Naive thymus-derived CD8-positive, alpha-beta T cell (primary cell): Measurements from ENCODE around the gene CES3. TPM values are rescaled to one million over a fixed set of nuclear protein-coding genes. Genes with fewer than 3 reads are reported as not detected.
"Not testable (repeated sequence)": the region's sequence is repeated elsewhere in the genome, so short reads cannot be mapped to it uniquely, and the experiment has no call there.

Experiments used
- ATAC-seq, 2 donors: fragments of 150-1000 bp; cut with Tn5 transposase in 1 of 2; sonication (Bioruptor Pico), chemical (Tn5 transposase) in 1 of 2; 1 replicate in 1 of 2; 2 replicates in 1 of 2; pipeline ENCODE4 v1.10.0; 2021; ENCODE audit warnings: mild to moderate bottlenecking in 2 of 2, moderate library complexity in 2 of 2
- POLR2A ChIA-PET: fragments of 350-600 bp; sonication (Branson Sonifier 250); formaldehyde crosslinking; loops from one replicate; lab custom pipeline; 2021; ENCODE audit warnings: antibody characterized with exemption; lab: Charles Lee
- DNase-seq, 10 donors: peaks; one replicate each; pipeline versions ENCODE4 v3.0.0 to v3.0.0-alpha.2; 2020 to 2022
- H3K27ac Mint-ChIP-seq, 10 donors: one replicate each; pipeline ENCODE4 v1.8.0; 2020 to 2022; ENCODE audit warnings: mild to moderate bottlenecking in 10 of 10, mixed read lengths in 10 of 10, moderate library complexity in 4 of 10, inconsistent platforms in 1 of 10
- H3K27me3 Mint-ChIP-seq, 5 donors: one replicate each; pipeline ENCODE4 v1.8.0; 2021 to 2022; ENCODE audit warnings: mixed read lengths in 5 of 5
- H3K36me3 Mint-ChIP-seq, 3 donors: one replicate each; pipeline ENCODE4 v1.8.0; 2020 to 2022; ENCODE audit warnings: mixed read lengths in 3 of 3, mild to moderate bottlenecking in 2 of 3, inconsistent platforms in 1 of 3
- H3K4me1 Mint-ChIP-seq, 4 donors: one replicate each; pipeline ENCODE4 v1.8.0; 2021 to 2022; ENCODE audit warnings: mixed read lengths in 4 of 4
- H3K4me3 Mint-ChIP-seq, 10 donors: one replicate each; pipeline ENCODE4 v1.8.0; 2020 to 2022; ENCODE audit warnings: mild to moderate bottlenecking in 10 of 10, mixed read lengths in 10 of 10, moderate library complexity in 6 of 10, inconsistent platforms in 1 of 10
- H3K9me3 Mint-ChIP-seq, 9 donors: one replicate each; pipeline ENCODE4 v1.8.0; 2020 to 2022; ENCODE audit warnings: mixed read lengths in 9 of 9, mild to moderate bottlenecking in 3 of 9, inconsistent platforms in 1 of 9, moderate library complexity in 1 of 9
- polyA plus RNA-seq, 3 donors: library from polyadenylated mRNA; unstranded; fragments of 300-500 nt; fragmentation: Illumina TruSeq; gene quantifications; one replicate each; pipeline ENCODE4 v1.2.3, GENCODE V29; 2021
- total RNA-seq, 8 experiments: library from RNA in 2 of 8; stranded (reverse) in 2 of 8; gene quantifications; one replicate each; pipeline ENCODE4 v1.2.3 and lab custom pipeline; 2021 to 2026

The CES3 gene
- total and polyA plus RNA-seq, 5 experiments from 2014 or later = 0.10 to 0.16 TPM; not detected in 3

DNA sequence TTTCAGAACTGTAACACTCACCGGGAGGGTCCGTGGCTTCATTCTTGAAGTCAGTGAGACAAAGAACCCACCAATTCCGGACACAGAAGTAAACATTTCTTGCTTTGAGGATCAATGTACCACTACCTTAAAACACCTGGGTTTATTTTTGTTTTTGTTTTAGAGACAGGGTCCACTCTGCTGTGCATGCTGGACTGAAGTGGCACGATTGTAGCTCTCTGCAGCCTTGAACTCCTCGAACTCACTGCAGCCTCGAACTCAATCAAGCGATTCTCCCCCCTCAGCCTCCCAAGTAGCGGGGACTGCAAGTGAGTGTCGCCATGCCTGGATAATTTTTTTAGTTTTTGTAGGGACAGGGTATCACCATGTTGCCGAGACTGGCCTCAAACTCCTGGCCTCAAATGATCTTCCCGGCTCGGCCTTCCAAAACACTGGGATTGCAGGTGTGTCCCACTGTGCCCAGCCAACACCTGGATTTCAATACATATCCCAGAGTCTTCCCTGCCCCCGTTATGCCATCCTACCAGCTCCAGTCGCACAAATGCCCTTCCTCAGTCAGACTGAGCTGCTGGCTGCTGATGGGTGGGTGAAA is 14.3 kb downstream of the CES3 start:
- Mint-ChIP-seq H3K9me3 (no peaks in the 10 kb centered on the region), H3K4me3 (peak overlapping the region; percentile 54 to 86 (median 72)), H3K27me3 (peaks cover 0 to 9% (median 0%) of the 10 kb centered on the region in 5 donors), H3K36me3 (no peaks in the 10 kb centered on the region), H3K27ac (peak overlapping the region in 3 of 10 donors; percentile 6 to 69 (median 9)), H3K4me1 (peaks cover 4 to 14% (median 10%) of the 10 kb centered on the region in 4 donors)
- ATAC-seq = no peak
- DNase-seq = no peak
- POLR2A ChIA-PET = no interaction called here

DNA sequence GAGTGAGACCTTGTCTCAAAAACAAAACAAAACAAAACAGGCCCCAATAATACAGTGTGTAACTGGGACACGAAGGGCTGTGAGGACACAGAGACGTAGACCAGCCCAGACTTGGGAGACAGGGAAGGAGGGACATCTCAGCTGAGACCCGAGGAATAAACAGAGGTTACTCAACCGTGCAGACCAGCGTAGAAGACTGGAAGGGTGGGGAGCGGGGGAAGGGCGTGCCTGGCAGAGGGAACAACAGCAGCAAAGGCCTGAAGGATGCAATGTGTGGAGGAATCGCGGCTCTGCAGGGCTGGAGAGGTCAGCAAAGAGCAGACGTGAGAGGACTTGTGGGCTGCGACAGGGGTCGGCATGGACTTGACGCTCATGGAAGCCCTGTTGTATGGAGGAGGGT is 15.7 kb downstream of the CES3 start:
- DNase-seq (no peak), ATAC-seq (no peak)
- peaks cover 4 to 14% (median 10%) of the 10 kb centered on the region in 4 donors for H3K4me1 Mint-ChIP-seq
- no peak overlapping the region for H3K4me3 Mint-ChIP-seq
- POLR2A ChIA-PET = no interaction called here
- H3K27ac Mint-ChIP-seq = no peak overlapping the region
- H3K36me3 Mint-ChIP-seq = no peaks in the 10 kb centered on the region
- no peaks in the 10 kb centered on the region for H3K9me3 Mint-ChIP-seq
- H3K27me3 Mint-ChIP-seq = peaks cover 0 to 9% (median 0%) of the 10 kb centered on the region in 5 donors

DNA sequence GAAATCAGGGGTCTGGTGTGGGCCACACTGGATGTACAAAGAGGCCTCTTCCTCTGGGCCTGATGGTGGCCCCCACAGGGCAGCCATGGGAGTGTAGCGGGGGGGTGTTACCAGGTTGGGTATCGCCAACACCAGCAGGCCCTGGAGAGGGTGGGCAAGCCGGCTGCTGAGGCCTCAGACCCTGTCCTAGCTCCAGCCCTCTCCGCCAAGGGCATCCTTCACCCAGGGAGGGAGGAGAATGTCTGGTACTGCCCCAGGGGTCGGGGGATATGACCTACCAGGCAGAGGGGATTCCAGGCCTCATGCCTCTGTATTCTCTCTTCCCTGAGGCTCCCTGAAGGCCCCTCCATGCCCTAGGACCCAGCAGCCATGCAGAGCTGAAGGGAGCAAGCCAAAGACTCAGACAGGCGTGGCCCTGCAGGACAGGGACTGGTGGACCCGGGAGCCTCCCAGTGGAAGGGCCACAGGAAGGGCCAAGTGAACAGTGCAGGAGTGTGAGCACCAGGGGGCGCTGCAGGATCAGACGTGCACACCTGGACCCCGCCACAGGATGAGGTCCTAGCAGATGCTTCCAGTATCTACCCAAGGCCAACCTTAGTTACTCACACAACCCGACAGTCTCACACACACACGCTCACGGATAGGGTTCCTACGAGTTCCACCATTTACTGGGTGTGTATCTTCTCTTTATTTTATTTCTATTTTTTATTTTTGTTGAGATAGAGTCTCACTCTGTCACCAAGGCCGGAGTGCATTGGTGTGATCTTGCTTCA is 16.5 kb downstream of the CES3 start:
- peak; percentile 73 to 92 (median 84) for DNase-seq
- Mint-ChIP-seq H3K9me3 (no peaks in the 10 kb centered on the region), H3K36me3 (no peaks in the 10 kb centered on the region), H3K27me3 (peaks cover 0 to 9% (median 0%) of the 10 kb centered on the region in 5 donors), H3K27ac (peak overlapping the region in 1 of 10 donors; percentile 14), H3K4me1 (peaks cover 7 to 14% (median 10%) of the 10 kb centered on the region in 4 donors), H3K4me3 (peak overlapping the region in 1 of 10 donors; percentile 8)
- POLR2A ChIA-PET = no interaction called here
- ATAC-seq = peak; percentile 99 to 100

DNA sequence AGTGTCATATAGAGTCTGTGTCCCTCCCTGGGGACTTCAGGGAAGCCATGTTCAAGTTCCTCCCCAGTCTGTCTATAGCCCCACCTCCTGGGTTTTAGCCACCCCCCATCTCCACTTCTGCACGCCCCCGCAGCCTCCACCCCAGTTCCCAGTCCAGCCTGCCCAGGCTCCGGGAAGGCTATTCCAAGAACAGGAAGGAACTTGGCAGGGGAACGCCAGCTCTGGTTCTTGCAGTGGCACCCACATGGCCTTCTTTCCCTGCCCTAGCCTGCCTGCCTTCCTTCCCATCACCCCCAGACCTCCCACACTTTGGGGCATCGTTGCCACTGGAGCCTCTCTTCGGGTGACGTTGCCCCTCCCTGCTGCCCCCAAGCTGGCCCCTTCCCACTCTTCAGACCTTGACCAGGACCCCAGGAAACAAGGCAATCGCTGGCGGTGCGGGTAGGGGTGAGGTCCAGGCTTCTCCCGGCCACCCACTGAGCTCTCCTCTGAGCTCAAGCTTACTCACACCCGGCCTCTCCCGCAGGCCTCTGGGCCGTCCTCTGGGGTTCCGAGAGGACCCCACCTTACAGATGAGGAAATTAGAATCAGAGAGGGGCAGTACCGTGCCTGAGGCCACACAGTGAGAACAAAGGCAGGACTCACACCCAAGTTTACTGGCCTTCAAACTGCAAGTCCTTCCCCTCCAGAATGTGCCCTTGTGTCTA is 18.1 kb downstream of the CES3 start:
- peaks cover 0 to 9% (median 0%) of the 10 kb centered on the region in 5 donors for H3K27me3 Mint-ChIP-seq
- H3K4me3 Mint-ChIP-seq = no peak overlapping the region
- no peak for DNase-seq
- ATAC-seq = no peak
- POLR2A ChIA-PET = no interaction called here
- no peaks in the 10 kb centered on the region for H3K9me3 Mint-ChIP-seq
- H3K27ac Mint-ChIP-seq = peak overlapping the region in 1 of 10 donors; percentile 59
- peaks cover 7 to 15% (median 12%) of the 10 kb centered on the region in 4 donors for H3K4me1 Mint-ChIP-seq
- H3K36me3 Mint-ChIP-seq = no peaks in the 10 kb centered on the region

DNA sequence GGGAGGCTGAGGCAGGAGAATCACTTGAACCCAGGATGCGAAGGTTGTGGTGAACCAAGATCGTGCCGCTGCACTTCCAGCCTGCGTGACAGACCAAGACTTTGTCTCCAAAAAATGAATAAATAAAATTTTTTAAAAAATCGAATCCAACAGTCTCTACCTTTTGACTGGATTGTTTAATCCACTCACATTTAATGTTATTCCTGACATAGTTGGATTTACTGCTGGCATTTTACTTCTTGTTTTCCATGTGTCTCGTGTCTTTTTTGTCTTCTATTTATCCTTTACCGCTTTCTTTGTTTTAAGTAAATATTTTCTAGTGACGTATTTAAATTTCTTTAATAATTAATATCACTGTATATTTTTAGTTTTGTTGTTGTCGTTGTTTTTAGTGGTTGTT is 22.0 kb downstream of the CES3 start:
- Mint-ChIP-seq H3K27ac (no peak overlapping the region), H3K4me3 (no peak overlapping the region), H3K4me1 (peaks cover 0 to 20% (median 5%) of the 10 kb centered on the region in 4 donors), H3K9me3 (no peaks in the 10 kb centered on the region), H3K36me3 (no peaks in the 10 kb centered on the region), H3K27me3 (peaks cover 0 to 5% (median 0%) of the 10 kb centered on the region in 5 donors)
- ATAC-seq (no peak), DNase-seq (no peak)
- POLR2A ChIA-PET = no interaction called here

DNA sequence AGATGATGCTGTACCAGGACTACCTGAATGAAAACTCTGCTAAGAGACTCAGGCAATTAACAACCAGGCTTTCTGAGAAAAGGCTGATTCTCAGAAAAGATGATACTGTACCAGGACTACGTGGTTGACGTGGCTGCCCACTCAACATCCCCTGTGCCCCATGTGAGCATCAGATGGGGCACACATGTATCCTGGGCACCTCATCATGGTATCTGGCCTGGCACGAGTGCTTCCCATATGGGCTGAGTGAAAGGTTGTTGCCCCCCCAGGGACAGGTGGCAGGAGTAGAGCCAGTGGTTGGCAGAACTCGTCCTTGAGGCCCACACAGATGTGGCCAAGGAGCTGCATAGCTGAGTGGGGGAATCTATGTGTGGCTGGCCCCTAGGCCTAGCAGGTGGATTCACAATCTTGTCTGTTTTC is 23.8 kb downstream of the CES3 start:
- DNase-seq (no peak), ATAC-seq (no peak)
- peaks cover 0 to 3% (median 0%) of the 10 kb centered on the region in 5 donors for H3K27me3 Mint-ChIP-seq

DNA sequence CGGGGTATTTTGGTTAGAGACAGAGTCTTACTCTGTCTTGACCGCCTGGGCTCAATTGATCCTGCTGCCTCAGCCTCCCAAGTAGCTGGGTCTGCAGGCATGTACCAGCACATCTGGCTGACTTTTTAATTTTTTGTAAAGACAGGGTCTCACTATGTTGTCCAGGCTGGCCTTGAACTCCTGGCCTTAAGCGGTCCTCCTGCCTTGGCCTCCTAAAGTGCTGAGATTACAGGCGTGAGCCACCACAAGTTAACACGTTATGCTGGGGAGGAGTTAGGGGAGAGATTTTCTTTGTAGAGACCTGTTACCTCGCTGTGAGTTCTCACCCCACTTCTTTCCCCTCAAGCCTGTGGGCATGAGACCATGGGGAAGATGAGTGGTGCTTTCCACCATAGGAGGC is 25.5 kb downstream of the CES3 start:
- Mint-ChIP-seq H3K4me1 (peaks cover 0 to 20% (median 5%) of the 10 kb centered on the region in 4 donors), H3K27ac (no peak overlapping the region), H3K4me3 (no peak overlapping the region), H3K36me3 (no peaks in the 10 kb centered on the region), H3K9me3 (no peaks in the 10 kb centered on the region), H3K27me3 (peaks cover 0 to 3% (median 0%) of the 10 kb centered on the region in 5 donors)
- ATAC-seq = no peak
- no peak for DNase-seq
- POLR2A ChIA-PET = no interaction called here

More for the DNA sequence above, 23.8 kb downstream of the CES3 start:
- no peaks in the 10 kb centered on the region for H3K36me3 Mint-ChIP-seq
- peaks cover 0 to 20% (median 5%) of the 10 kb centered on the region in 4 donors for H3K4me1 Mint-ChIP-seq
- H3K4me3 Mint-ChIP-seq = peak overlapping the region in 2 of 10 donors; percentile 3 to 11
- H3K9me3 Mint-ChIP-seq = no peaks in the 10 kb centered on the region
- POLR2A ChIA-PET = no interaction called here
- H3K27ac Mint-ChIP-seq = peak overlapping the region in 8 of 10 donors; percentile 9 to 87 (median 58)

DNA sequence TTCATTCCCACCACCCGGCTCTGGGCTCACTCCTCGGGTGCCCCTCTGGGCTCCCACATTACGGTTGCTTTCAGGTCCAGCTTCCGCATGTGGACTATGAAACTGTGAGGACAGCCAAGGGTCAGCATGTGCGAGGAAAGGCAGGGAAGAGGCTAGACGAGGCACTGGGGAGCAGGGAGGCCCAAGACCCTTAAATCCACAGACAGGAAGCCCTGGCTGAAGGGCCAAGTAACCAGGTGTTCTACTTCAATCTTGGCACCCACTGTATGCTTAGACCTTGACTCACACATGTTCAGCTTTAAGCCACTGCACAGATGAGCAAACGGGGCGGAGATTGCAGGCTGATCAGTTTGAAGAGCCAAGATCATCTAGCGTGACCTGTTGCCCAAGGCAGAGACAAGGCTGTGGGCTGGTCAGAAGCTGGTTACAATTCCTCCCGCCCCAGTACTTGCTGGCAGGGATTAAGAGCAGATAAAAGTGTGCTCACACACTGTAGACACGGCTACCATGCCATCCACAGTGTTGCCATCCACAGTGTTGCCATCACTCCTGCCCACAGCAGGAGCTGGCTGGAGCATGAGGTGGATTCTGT is 27.2 kb downstream of the CES3 start, which contains the start of gene CES4A:
TSS of gene CES4A (plus strand) at position 393 of the 592 bp plus-strand sequence. CDS start at position 577, 184 bp downstream.
- no peak for DNase-seq
- peak within 1 kb of the TSS in 2 of 10 donors; percentile 7 to 65 for H3K27ac Mint-ChIP-seq

DNA sequence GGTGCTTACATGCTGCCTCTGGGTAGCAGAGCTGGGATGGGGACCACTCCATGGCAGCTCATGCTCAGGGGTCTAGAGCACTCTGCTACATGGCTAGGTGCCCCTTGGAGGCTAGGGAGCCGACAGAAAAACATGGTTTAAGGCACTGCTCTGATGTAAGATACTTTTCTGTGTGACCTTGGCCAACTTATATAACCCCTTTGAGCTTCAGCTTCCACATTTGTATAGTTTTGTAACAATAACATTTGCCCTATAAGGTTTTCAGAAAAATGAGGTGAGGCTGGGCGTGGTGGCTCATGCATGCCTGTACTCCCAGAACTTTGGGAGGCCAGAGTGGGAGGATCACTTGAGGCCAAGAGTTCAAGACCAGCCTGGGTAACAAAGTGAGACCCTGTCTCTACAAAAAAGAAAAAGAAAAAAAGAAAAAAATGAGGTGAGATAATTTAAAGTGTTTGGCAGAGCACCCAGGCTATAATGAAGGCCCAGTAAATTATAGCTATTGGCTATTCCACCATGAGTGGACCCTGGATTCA is 30.5 kb downstream of the CES3 start:
- Mint-ChIP-seq H3K36me3 (no peaks in the 10 kb centered on the region), H3K4me3 (no peak overlapping the region), H3K9me3 (no peaks in the 10 kb centered on the region), H3K27me3 (peaks cover 0 to 3% (median 0%) of the 10 kb centered on the region in 5 donors), H3K27ac (no peak overlapping the region), H3K4me1 (no peaks in the 10 kb centered on the region)
- POLR2A ChIA-PET = interaction anchor here (0.6 kb wide), 1 partner anchor 8 kb away, joined by 3 read pairs; no protein-coding TSS in a partner anchor
- ATAC-seq (no peak), DNase-seq (no peak)

More for the DNA sequence above, 27.2 kb downstream of the CES3 start, which contains the start of gene CES4A:
- Mint-ChIP-seq H3K9me3 (no peaks in the 10 kb centered on the region), H3K36me3 (no peaks in the 10 kb centered on the region), H3K4me1 (peaks cover 0 to 16% (median 5%) of the 10 kb centered on the region in 4 donors), H3K4me3 (no peak within 1 kb of the TSS), H3K27me3 (peaks cover 0 to 3% (median 0%) of the 10 kb centered on the region in 5 donors)
- POLR2A ChIA-PET = no interaction called here
- no peak for ATAC-seq

DNA sequence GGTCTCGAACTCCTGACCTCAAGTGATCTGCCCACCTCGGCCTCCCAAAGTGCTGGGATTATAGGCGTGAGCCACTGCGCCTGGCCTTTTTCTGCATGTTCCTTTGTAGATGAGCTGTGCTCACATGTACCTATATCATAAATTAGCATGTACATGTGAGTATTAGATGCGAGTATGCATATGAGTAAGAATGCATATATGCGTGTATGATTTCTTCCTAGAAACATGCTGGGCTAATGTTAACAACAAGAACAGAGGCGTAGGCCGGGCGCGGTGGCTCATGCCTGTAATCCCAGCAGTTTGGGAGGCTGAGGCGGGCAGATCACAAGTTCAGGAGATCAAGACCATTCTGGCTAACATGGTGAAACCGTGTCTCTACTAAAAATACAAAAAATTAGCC is 32.5 kb downstream of the CES3 start:
- ATAC-seq, POLR2A ChIA-PET, DNase-seq, H3K27me3 Mint-ChIP-seq, H3K9me3 Mint-ChIP-seq, H3K27ac Mint-ChIP-seq, H3K4me1 Mint-ChIP-seq, H3K36me3 Mint-ChIP-seq: not testable (repeated sequence)
- peak overlapping the region in 1 of 10 donors; percentile 6 for H3K4me3 Mint-ChIP-seq

DNA sequence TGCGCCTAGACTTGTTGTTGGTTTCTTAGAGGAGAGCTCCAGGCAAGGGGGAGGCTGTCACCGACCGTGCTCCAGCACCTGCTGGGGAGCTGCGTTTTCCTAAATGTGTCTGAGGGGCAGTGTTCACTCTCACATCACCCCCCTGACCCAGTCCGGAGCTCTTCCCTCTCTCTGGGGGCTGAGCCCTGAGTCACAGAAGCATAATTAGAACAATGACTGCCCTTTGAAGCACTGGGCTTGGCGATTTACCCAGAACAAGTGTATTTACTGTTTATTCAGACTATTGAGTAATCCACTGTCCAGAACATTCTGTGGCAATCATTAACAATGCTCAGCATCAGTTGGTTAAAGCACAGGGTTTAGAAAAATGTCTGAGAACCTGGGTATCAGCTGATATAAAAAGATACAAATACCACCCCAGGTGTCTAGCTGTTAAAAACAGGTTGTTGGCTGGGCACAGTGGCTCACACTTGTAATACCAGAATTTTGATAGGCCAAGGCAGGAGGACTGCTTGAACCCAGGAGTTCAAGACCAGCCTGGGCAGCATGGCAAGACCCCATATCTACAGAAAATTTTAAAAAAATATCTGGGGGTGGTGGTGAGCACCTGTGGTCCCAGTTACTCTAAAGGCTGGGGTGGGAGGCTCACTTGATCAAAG is 35.4 kb downstream of the CES3 start:
- no peaks in the 10 kb centered on the region for H3K27me3 Mint-ChIP-seq
- no peak overlapping the region for H3K27ac Mint-ChIP-seq
- no peak for DNase-seq
- POLR2A ChIA-PET = no interaction called here
- no peaks in the 10 kb centered on the region for H3K36me3 Mint-ChIP-seq
- ATAC-seq = no peak
- H3K4me3 Mint-ChIP-seq = no peak overlapping the region
- H3K9me3 Mint-ChIP-seq = no peaks in the 10 kb centered on the region
- peaks cover 5 to 10% (median 9%) of the 10 kb centered on the region in 4 donors for H3K4me1 Mint-ChIP-seq
